Neural progenitor cell (in vitro differentiated cells): Measurements from ENCODE around the gene CDC42.

Experiments
- EZH2 ChIP-seq: fragments of 200-600 bp; sonication (generic); IDR thresholded peaks from 2 replicates; pipeline ENCODE4 v1.6.1; 2017; ENCODE audit warnings: antibody characterized with exemption, mild to moderate bottlenecking, moderate library complexity
- EZH2phosphoT487 ChIP-seq: fragments of 200-600 bp; sonication (generic); IDR thresholded peaks from 2 replicates; pipeline ENCODE4 v1.6.1; 2017; ENCODE audit warnings: antibody characterized with exemption
- TF ChIP-seq, protein P1 (sequence below): fragments of 200-600 bp; sonication (generic); IDR thresholded peaks from 2 replicates; pipeline ENCODE4 v1.5.1; 2017; ENCODE audit warnings: antibody characterized with exemption, mild to moderate bottlenecking

DNA sequence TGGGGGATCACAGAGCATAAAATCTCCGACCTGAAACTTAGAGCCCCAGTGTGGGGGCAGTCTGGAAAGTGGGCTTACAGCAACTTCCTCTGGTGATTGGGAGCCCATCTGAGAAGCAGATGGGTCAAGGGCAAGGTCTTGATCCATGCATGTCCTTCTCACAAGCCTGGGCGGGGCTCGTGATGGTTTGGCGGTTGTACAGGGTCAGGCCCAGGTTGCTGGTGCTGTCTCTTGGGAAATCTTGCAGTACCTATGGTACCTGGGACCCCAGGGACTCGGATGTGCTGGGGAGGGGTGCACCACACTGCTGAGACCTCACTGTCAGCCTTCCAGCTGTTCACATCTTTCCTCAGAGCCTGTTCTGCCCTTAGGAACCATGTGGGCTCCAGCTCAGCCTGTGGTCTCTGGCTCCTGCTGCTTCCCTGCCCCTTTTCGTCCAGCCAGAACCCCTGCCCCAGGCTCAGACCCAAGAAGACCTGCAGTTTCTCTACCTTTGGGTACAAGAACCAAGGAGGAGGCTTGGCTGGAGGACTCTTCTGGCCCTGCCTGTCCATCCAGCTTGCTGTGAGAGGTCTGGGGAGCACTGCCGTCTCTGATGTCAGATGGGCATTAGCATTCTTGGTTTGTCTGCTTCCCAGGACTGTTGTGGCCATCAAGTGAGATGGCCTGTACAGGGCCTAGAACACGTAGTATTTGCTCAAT lies 65.9 kb downstream of the CDC42 start:
- TF ChIP-seq, protein P1, sequence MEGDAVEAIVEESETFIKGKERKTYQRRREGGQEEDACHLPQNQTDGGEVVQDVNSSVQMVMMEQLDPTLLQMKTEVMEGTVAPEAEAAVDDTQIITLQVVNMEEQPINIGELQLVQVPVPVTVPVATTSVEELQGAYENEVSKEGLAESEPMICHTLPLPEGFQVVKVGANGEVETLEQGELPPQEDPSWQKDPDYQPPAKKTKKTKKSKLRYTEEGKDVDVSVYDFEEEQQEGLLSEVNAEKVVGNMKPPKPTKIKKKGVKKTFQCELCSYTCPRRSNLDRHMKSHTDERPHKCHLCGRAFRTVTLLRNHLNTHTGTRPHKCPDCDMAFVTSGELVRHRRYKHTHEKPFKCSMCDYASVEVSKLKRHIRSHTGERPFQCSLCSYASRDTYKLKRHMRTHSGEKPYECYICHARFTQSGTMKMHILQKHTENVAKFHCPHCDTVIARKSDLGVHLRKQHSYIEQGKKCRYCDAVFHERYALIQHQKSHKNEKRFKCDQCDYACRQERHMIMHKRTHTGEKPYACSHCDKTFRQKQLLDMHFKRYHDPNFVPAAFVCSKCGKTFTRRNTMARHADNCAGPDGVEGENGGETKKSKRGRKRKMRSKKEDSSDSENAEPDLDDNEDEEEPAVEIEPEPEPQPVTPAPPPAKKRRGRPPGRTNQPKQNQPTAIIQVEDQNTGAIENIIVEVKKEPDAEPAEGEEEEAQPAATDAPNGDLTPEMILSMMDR = no peak
- TF ChIP-seq EZH2phosphoT487 = no peak
- TF ChIP-seq EZH2 = no peak
